Cardiac muscle cell (in vitro differentiated cells and primary cell): ENCODE data around the gene METRN. TPM values are rescaled to one million over a fixed set of nuclear protein-coding genes. Genes with fewer than 3 reads are reported as not detected.

ENCODE experiments used
- DNase-seq, 2 donors: peaks; one replicate each; pipeline versions ENCODE4 v3.0.0 to v3.0.0-alpha.2; 2010 to 2017; ENCODE audit warnings: low read depth in 1 of 2, low spot score in 1 of 2
- H3K27ac ChIP-seq: fragments of 200-600 bp; sonication (generic); 2 replicates; pipeline ENCODE4 v1.5.1; 2016
- H3K27me3 ChIP-seq: fragments of 200-600 bp; sonication (generic); 2 replicates; pipeline ENCODE4 v1.6.0; 2016; ENCODE audit warnings: control low read depth
- H3K36me3 ChIP-seq: fragments of 200-600 bp; sonication (generic); 2 replicates; pipeline ENCODE4 v1.5.1; 2016; ENCODE audit warnings: control low read depth
- H3K4me1 ChIP-seq: fragments of 200-600 bp; sonication (generic); 2 replicates; pipeline ENCODE4 v1.8.1; 2017; ENCODE audit warnings: low read depth, mild to moderate bottlenecking, mixed run types
- H3K4me3 ChIP-seq: fragments of 200-600 bp; sonication (generic); 2 replicates; pipeline ENCODE4 v1.5.1; 2016; ENCODE audit warnings: mild to moderate bottlenecking
- H3K9me3 ChIP-seq: fragments of 200-600 bp; sonication (generic); 2 replicates; pipeline ENCODE4 v1.5.1; 2017; ENCODE audit warnings: low read depth, mild to moderate bottlenecking, control low read depth
- CTCF ChIP-seq: IDR thresholded peaks from 2 replicates; pipeline ENCODE4 v1.5.1; 2012; ENCODE audit warnings: low read depth, mild to moderate bottlenecking, low read length
- polyA plus RNA-seq: library from polyadenylated mRNA; unstranded; fragments of >200 nt; fragmentation: Nextera tagmentation; extraction: Ambion mirVana; gene quantifications from 2 replicates; pipeline ENCODE4 v1.2.1, GENCODE V29; 2016
- total RNA-seq: library from RNA; depleted of rRNA; stranded (reverse); fragments of >200 nt; gene quantifications from 2 replicates; pipeline ENCODE4 v1.2.3, GENCODE V29; 2016

The METRN gene
- total and polyA plus RNA-seq, 2 experiments from 2014 or later, result 93.9 to 299 TPM

- TF ChIP-seq CTCF, result no peak
- H3K27me3 ChIP-seq, result no peaks in the 10 kb centered on the region
- no peak overlapping the region for H3K27ac ChIP-seq
- no peaks in the 10 kb centered on the region for H3K9me3 ChIP-seq
- no peak for DNase-seq
- peaks cover 35% of the 10 kb centered on the region for H3K36me3 ChIP-seq
- no peak overlapping the region for H3K4me3 ChIP-seq
- peaks cover under 1% of the 10 kb centered on the region for H3K4me1 ChIP-seq
Observed at GRCh38 chr16:669666-670065, 45.3 kb upstream of the METRN start.

GRCh38 chr16:670485-671352 is 44.2 kb upstream of the METRN start:
- Histone ChIP-seq H3K4me3 (no peak overlapping the region), H3K9me3 (no peaks in the 10 kb centered on the region), H3K27ac (no peak overlapping the region), H3K27me3 (no peaks in the 10 kb centered on the region), H3K36me3 (peaks cover 35% of the 10 kb centered on the region), H3K4me1 (peaks cover 5% of the 10 kb centered on the region)
- DNase-seq, result no peak
- no peak for TF ChIP-seq CTCF

- no peaks in the 10 kb centered on the region for H3K27me3 ChIP-seq
- H3K27ac ChIP-seq, result no peak overlapping the region
- H3K9me3 ChIP-seq, result no peaks in the 10 kb centered on the region
- no peak for DNase-seq
- peaks cover 35% of the 10 kb centered on the region for H3K36me3 ChIP-seq
- no peak overlapping the region for H3K4me3 ChIP-seq
- H3K4me1 ChIP-seq, result peaks cover 5% of the 10 kb centered on the region
- TF ChIP-seq CTCF, result no peak
Observed at GRCh38 chr16:671353-672131, 43.4 kb upstream of the METRN start.

GRCh38 chr16:672371-672770 is 42.5 kb upstream of the METRN start:
- H3K27me3 ChIP-seq, result no peaks in the 10 kb centered on the region
- H3K4me1 ChIP-seq, result peaks cover 5% of the 10 kb centered on the region
- peaks cover 35% of the 10 kb centered on the region for H3K36me3 ChIP-seq
- TF ChIP-seq CTCF, result no peak
- no peak for DNase-seq
- no peak overlapping the region for H3K27ac ChIP-seq
- H3K4me3 ChIP-seq, result no peak overlapping the region
- H3K9me3 ChIP-seq, result no peaks in the 10 kb centered on the region

GRCh38 chr16:672851-673250 is 42.1 kb upstream of the METRN start:
- TF ChIP-seq CTCF, result no peak
- peaks cover 35% of the 10 kb centered on the region for H3K36me3 ChIP-seq

More at GRCh38 chr16:672851-673250, 42.1 kb upstream of the METRN start:
- Histone ChIP-seq H3K27me3 (no peaks in the 10 kb centered on the region), H3K27ac (no peak overlapping the region), H3K4me3 (no peak overlapping the region), H3K9me3 (no peaks in the 10 kb centered on the region), H3K4me1 (peaks cover 5% of the 10 kb centered on the region)
- no peak for DNase-seq
